HepG2 (cell line): ENCODE data around the gene YPEL3. TPM values are rescaled to one million over a fixed set of nuclear protein-coding genes. Genes with fewer than 3 reads are reported as not detected.
A peak's percentile ranks its signal among the peaks of the same experiment; 100 is the strongest.

ENCODE experiments used
- CSRNP1 ChIP-seq: sonication (generic); formaldehyde crosslinking; IDR thresholded peaks from 2 replicates; pipeline ENCODE4 v1.8.1; 2023; ENCODE audit warnings: mild to moderate bottlenecking, missing genetic modification reagents
- CTCF ChIP-seq: sonication (generic); formaldehyde crosslinking; IDR thresholded peaks from 2 replicates; pipeline ENCODE4 v1.5.0; 2020; ENCODE audit warnings: mild to moderate bottlenecking, missing genetic modification reagents, moderate library complexity
- DR1 ChIP-seq: sonication (generic); formaldehyde crosslinking; IDR thresholded peaks from 2 replicates; pipeline ENCODE4 v1.8.0; 2021; ENCODE audit warnings: mild to moderate bottlenecking, missing genetic modification reagents, inconsistent platforms
- FOXP4 ChIP-seq: sonication (generic); formaldehyde crosslinking; IDR thresholded peaks from 2 replicates; pipeline ENCODE4 v1.4.0; 2020; ENCODE audit warnings: missing genetic modification reagents
- HIC2 ChIP-seq: sonication (generic); formaldehyde crosslinking; IDR thresholded peaks from 2 replicates; pipeline ENCODE4 v1.9.0; 2022; ENCODE audit warnings: low read depth, missing genetic modification reagents
- HMGXB4 ChIP-seq, 2 experiments: sonication (generic) in 1 of 2; formaldehyde crosslinking in 1 of 2; IDR thresholded peaks; 2 replicates each; pipeline versions ENCODE4 v1.4.0 to v1.6.1; 2018 to 2020; ENCODE audit warnings: missing genetic modification reagents in 2 of 2, borderline replicate concordance in 1 of 2, low read depth in 1 of 2, mild to moderate bottlenecking in 1 of 2, missing biosample characterization in 1 of 2
- JUN ChIP-seq: sonication (generic); formaldehyde crosslinking; IDR thresholded peaks from 2 replicates; pipeline ENCODE4 v1.4.0; 2020; ENCODE audit warnings: mild to moderate bottlenecking, missing genetic modification reagents
- LCORL ChIP-seq, 2 experiments: fragments of 450-650 bp in 1 of 2; sonication (generic) in 1 of 2; formaldehyde crosslinking in 1 of 2; IDR thresholded peaks; 2 replicates each; pipeline versions ENCODE4 v1.5.0 to v1.6.1; 2017 to 2020; ENCODE audit warnings: antibody characterized with exemption in 1 of 2, missing genetic modification reagents in 1 of 2
- MEF2D ChIP-seq: sonication (generic); formaldehyde crosslinking; IDR thresholded peaks from 2 replicates; pipeline ENCODE4 v1.5.1; 2020; ENCODE audit warnings: mild to moderate bottlenecking, missing genetic modification reagents
- SRSF9 ChIP-seq: fragments of 200-400 bp; formaldehyde crosslinking; IDR thresholded peaks from 2 replicates; pipeline ENCODE4 v1.6.1; 2018; ENCODE audit warnings: borderline replicate concordance, mild to moderate bottlenecking, low read depth, low read length; ENCODE audit not compliant: insufficient read depth, poor library complexity, severe bottlenecking
- XBP1 ChIP-seq: sonication (generic); formaldehyde crosslinking; IDR thresholded peaks from 2 replicates; pipeline ENCODE4 v1.5.0; 2020; ENCODE audit warnings: missing genetic modification reagents
- ZFP91 ChIP-seq: sonication (generic); formaldehyde crosslinking; IDR thresholded peaks from 2 replicates; pipeline ENCODE4 v1.9.0; 2022; ENCODE audit warnings: missing genetic modification reagents, mild to moderate bottlenecking, borderline replicate concordance
- ZNF101 ChIP-seq: sonication (generic); formaldehyde crosslinking; IDR thresholded peaks from 2 replicates; pipeline ENCODE4 v1.4.0; 2020; ENCODE audit warnings: mild to moderate bottlenecking, low read depth, missing genetic modification reagents, borderline replicate concordance
- ZNF333 ChIP-seq: sonication (generic); formaldehyde crosslinking; IDR thresholded peaks from 2 replicates; pipeline ENCODE4 v1.4.0; 2020; ENCODE audit warnings: mild to moderate bottlenecking, missing genetic modification reagents, borderline replicate concordance
- ZSCAN25 ChIP-seq: sonication (generic); formaldehyde crosslinking; IDR thresholded peaks from 2 replicates; pipeline ENCODE4 v1.8.0; 2022; ENCODE audit warnings: mild to moderate bottlenecking, missing genetic modification reagents
- polyA plus RNA-seq, 8 experiments: library from polyadenylated mRNA; depleted of rRNA in 3 of 8; stranded (reverse) in 7 of 8; unstranded in 1 of 8; fragments of >200 nt; fragmentation: Illumina TruSeq in 4 of 8; extraction: Trizol in 4 of 8; gene quantifications; 2 replicates each; pipeline versions ENCODE4 v1.2.1 to v1.2.3, GENCODE V29; 2011 to 2016; ENCODE audit warnings: low read depth in 4 of 8, missing spikeins in 1 of 8, mixed read lengths in 1 of 8; ENCODE audit not compliant: insufficient read depth in 1 of 8
- total RNA-seq, 5 experiments: library from RNA; depleted of rRNA; stranded (reverse); fragments of >200 nt; fragmentation: Illumina TruSeq; extraction: Trizol; gene quantifications; 2 replicates each; pipeline ENCODE4 v1.2.3, GENCODE V29; 2016; ENCODE audit warnings: low read depth in 1 of 5

Gene YPEL3
- total and polyA plus RNA-seq, 2 of the 13 experiments (the other 11 are each of a cell fraction or from before 2014, with no cell fraction given) = 5.4 to 47.0 TPM

- no peak for TF ChIP-seq CSRNP1 (CRISPR knock-in tag)
- no peak for TF ChIP-seq LCORL (IDR thresholded peaks at IDR 0.05)
- 0 out of 2 replicates have a peak, but pooled peaks have one; percentile 46 for TF ChIP-seq LCORL (CRISPR knock-in tag; IDR thresholded peaks at IDR 0.05)
- TF ChIP-seq JUN (CRISPR knock-in tag) = 0 out of 2 replicates have a peak, but pooled peaks have one; percentile 48
- TF ChIP-seq HMGXB4 (CRISPR knock-in tag; IDR thresholded peaks at IDR 0.05; ENCODE audit: borderline replicate concordance in 1 of 2, low read depth in 1 of 2) = peak; percentile 82 to 91
- no peak for TF ChIP-seq ZNF333 (CRISPR knock-in tag)
- TF ChIP-seq XBP1 (CRISPR knock-in tag) = no peak
- no peak for TF ChIP-seq FOXP4 (CRISPR knock-in tag)
- TF ChIP-seq CTCF (CRISPR knock-in tag) = peak; percentile 95
- peak; percentile 38; the same call in 1 of the 2 replicates for TF ChIP-seq ZSCAN25 (CRISPR knock-in tag)
- no peak; the same call in 1 of the 2 replicates for TF ChIP-seq DR1 (CRISPR knock-in tag)
- TF ChIP-seq SRSF9 = no peak
- TF ChIP-seq ZNF101 (CRISPR knock-in tag) = no peak
- no peak for TF ChIP-seq MEF2D (CRISPR knock-in tag)
- TF ChIP-seq HIC2 (CRISPR knock-in tag) = no peak
- peak; percentile 74 for TF ChIP-seq ZFP91 (CRISPR knock-in tag)
These were observed 41.0 kb downstream of the YPEL3 start (continued) for GRCh38 chr16:30054959-30055553.
